Stimulated activated CD8-positive, alpha-beta memory T cell treated with anti-CD3 and anti-CD28 coated beads, Interleukin-15, amount 100 ng/mL, for 48 hours (primary cell): ENCODE data around the gene TMA7.

ENCODE experiments used
- DNase-seq, 2 donors: peaks; one replicate each; pipeline ENCODE4 v3.0.0-alpha.2; 2020; ENCODE audit warnings: low read depth in 2 of 2

Gene TMA7

GRCh38 chr3:48423241-48423882 lies 16.7 kb upstream of the TMA7 start:
- no peak for DNase-seq

- DNase-seq = no peak
Observed at GRCh38 chr3:48423883-48424695, 16.0 kb upstream of the TMA7 start.

DNA sequence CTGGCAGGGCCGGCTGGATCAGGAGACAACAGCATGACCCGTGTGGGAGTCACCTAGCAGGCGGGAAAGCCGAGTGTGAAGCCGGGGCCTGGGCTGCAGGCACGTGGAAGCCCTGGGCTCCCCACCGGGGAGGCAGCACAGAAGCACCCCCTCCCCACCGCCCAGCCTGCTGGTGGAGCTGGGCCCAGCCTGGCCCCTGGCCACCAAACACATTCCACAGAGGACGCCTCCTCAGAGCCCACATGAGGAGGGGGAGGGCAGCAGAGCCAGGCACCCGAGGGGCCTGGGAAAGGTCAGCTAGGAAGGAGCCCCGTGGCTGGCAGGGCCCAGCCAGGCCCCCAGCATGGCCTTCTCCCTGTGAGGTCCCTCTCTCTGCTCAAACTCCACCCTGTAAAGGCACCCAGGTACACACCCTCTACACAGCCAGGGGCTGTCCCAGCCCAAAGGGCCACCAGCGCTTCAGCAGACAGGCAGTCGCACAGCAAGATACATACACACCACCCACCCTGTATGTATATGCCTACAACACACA lies 14.7 kb upstream of the TMA7 start:
- no peak for DNase-seq

- no peak for DNase-seq
Observed at GRCh38 chr3:48426401-48426909, 13.6 kb upstream of the TMA7 start.

DNA sequence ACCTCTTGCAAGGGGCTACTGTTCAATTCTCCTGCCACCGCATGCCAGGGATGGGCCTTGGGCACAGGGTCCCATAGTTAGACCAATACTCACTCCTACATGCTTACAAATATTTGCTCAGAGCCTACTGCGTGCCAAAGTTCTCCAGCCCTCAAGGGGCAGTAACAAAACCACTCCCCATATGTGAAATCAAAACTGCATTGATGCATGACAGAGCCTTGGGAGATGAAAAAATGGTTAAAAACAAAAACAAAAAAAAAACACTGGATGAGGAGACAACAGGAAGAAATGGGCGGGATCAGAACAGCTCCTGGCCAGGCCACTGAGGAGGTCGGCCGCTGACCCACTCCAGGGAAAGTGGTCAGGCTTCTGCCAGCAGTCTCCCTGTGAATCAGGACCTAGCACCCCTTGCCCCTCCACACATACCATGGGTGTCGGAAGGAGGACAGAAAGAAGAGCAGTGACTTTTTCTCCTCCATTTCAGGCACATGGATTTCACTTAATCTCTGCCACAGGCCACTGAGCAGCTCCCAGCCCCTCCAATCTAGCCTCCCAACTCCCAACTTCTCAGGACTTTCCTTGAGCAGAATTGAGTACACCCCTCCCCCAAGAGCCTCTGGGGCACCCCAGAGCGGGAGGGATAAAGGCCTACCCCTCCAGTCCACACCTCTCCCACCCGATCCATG lies 13.0 kb upstream of the TMA7 start:
- DNase-seq = no peak

DNA sequence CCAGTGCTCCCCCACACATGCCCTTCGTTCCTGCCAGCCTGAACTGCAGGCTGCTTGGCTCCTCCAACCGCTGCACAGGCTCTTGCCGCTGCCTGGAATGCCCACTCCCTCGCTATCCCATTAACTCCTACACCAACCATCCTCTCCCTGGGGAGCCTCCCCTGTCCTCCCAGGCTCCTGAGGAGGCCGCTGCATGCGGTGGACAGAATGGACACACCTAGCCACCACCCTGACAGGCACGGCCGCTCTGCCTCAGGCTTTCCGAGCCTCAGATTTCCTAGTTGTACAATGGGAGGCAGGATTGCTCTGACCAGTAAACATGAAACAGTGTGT lies 12.5 kb upstream of the TMA7 start:
- no peak for DNase-seq

DNA sequence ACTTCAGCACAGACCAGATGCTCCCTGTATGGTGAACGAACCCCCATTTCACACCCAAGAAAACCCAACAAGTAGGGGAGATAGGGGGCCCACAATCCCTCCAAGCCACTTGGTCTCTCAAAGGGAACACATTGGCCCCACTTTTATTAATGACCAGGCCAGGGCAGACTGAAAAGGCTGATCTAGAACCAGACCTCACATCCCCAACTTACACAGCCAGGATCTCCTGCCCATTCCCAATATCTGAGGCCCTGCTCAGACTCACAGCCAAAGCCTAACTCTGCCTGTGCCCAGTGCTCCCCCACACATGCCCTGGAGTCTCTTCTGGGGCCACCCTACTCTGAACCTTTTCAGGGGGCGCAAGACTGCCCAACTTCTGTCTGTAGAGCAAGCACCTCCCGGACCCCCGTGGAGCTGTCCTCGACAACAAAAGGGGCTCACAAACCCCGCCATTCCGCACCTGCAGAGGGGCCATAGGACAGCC lies 11.9 kb upstream of the TMA7 start:
- DNase-seq = no peak

DNA sequence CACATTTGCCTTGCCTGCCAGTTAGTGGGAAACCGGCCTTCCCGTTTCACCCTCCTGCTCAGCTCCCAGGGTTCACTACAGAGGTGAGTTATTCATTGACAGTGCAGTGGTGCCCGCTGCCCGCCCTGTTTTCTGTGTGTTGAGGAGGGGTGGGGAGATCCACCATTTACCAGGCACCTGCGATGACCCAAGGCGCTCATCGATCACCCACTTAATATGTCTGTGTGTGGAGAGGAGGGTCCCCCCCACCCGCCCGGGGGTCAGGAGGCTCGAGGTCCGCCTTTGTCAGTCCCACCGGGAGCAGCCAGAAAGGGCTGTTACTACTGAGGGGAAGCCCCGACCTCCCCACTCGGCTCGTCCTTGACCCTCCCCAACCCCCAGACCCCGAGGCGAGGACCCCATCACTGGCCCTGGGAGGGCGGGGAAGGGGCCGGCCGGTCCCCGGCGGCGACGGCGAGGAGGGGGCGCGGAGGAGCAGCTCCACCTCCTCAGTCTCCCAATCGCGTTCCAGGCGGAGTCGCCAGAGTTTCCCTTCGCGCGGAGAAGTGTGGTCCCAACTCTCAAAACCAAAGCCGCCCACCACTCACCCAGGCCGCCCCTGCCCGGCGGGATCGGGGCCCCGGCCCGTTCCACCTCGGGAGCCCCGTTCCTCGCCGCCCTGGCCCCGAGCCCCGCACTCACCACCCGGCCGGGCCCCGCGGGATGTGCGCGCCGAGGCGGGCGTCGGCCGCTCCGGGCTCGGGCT lies 11.3 kb upstream of the TMA7 start:
- DNase-seq = no peak

DNA sequence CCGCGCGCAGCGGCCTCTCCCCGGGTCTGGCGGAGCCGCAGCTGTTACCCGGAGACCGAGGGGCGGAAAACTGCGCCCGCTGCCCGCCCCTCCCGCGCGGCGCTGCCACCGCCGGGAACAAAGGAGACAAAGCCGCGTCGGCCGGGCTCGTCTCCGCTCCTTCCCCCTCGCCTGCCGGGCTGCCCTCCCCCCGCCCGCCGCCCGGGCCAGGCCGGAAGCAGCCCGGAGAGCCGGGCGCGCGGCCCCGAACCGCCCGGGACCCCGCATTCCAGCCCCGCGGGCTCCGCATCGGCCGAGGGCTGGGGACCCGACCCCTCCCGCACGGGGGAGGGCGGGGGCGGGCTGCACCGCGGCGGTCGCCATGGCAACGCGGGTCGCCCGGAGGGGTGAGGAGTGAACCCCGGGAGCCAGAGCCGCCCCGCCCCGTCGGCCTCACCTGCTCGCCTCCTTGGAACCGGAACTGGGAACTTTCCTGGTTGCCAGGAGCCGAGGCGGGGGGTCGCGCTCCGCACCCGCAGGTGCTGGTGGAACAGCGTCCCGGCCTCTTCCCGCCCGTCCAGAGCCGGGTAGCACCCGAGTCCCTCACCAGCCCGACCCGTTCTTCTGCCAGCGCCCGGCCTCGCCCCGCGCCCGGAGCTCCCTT lies 10.6 kb upstream of the TMA7 start:
- peak; percentile 29 to 47 for DNase-seq

DNA sequence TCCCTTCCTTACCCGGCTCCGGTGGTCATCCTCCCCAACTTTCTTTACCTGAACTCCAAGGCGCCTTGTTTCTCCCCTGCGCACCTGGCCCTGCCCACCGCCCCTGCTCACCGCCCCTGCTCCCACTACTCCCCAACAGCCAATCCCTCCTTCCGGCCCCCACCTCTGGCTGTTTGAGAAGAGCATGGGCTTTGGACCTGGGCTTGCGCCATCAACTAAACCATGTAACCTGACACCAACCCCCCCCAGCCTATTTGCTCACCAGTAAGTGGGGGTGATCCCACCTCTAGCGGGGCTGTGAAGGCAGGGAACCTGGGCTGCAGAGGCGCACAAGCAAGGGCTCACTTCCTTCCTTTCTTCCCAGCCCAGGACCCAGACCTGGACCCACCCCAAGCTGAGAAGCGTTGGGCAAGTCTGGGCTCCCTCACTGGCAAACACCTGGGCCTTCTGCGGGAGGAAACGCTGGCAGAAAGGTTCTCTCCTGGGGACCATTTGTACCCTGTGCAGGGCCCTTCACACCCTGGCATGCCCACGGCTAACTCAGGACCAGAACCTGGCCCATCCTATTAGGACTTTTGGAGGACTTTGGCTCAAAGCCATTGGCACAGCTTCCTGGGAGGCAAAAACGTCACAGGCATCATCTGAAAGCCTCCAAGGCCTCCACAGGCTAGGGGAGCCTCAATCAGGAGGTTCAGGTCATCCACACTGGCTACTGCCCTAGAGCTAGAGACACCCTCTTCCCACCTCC lies 9.9 kb upstream of the TMA7 start, which contains the start of gene PLXNB1:
TSS of gene PLXNB1 (minus strand) at position 127 of the 748 bp plus-strand sequence. CDS start 5,475 bp downstream, outside the sequence.
- no peak for DNase-seq

DNA sequence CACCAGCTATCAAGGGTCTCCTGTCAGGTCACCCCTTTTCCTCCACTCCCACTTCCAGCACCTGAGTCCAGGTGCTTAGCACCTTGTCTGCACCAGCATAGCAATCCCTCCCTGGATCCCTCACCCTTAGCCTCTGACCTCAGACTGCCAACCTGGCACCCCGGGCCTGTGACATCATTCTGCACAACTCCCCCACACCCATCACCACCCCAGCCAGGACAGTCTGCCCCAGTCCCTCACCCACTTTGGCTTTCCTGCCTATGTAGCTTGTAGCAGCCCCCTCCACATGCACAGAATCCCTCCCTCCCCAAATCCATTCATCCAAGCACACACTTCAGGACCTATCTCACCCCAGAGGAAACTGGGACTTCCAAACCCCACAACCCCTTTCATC lies 9.4 kb upstream of the TMA7 start:
- no peak for DNase-seq

GRCh38 chr3:48431224-48432029 lies 8.6 kb upstream of the TMA7 start:
- DNase-seq = no peak

DNA sequence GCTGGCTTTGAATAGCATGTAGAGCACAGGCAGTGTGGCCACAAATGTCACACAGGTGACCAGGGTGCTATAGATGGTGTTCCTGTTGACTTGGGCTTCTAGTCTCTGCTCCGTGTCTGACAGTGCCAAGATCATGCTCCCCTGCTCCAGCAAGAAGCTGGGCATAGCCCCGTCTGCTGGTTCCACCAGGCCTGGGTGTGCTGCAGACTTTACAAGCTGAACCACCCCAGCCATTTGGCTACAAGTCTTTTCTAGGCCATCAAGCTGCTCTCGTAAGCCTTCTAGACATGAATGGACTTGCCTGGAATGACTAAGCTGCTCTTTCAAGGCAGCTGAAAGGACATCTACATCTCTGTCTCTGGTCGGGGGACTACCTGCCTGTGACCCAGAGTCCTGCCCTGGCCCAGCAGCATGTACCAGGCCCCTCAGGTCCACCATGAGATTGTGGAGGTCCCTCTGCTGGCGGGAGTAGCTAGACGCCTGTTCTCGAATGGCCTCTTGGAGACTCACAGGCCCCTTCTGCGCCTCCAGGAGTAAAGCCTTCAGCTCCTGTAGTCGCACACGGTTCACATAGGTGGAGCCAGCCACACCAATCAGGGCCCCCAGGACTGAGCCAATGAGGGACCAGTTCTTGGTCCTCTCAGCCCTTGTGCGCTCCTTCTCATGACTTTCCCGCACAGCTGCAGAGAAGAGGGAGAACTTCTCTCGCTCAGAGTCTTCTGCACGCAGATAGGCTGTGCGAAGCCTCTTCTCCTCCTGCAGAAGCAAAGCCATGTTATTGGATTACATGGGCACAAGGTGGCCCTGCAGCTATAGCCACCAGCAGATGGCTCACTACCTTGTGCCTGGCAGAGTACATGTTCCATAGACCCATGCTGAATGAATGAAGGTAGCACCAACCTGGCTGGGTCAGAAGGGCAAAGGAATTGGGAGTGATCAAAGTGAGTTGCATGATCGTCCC lies 7.4 kb upstream of the TMA7 start:
- DNase-seq = no peak

DNA sequence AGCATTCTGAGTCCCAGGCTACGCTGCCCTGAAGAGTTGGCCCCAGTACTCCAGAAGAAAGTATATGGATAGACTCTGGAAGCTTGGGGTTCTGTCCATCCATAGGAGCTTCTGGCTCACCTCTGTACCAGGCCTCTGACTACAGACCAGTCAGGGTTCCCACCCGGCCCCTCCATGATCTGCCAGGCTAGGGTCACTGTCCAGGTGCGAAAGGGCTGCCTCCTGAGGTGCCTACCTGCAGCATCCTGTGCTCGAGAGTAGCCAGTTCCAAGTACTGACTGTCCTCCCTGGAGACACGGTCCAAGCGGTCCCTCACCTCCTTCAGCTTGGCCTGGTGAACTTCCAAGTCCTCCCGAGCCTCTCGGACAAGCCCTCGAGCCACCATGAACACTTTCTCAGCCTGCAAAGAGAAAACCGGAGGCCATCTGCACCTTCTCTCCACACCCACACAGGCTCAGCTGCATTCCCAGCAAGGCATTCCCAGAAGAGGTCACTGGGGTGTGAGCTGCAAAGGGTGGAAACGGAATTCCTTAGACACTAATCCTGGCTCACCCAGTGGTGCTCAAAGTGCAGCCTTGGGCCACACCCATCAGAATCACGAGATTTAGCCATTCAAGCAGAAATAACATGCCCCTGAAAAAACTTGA lies 6.5 kb upstream of the TMA7 start:
- DNase-seq = no peak

GRCh38 chr3:48434591-48435222 lies 5.3 kb upstream of the TMA7 start:
- no peak for DNase-seq

- no peak for DNase-seq
Observed at GRCh38 chr3:48435223-48435595, 4.8 kb upstream of the TMA7 start.

- peak; percentile 66 to 67 for DNase-seq
Observed at GRCh38 chr3:48435774-48436476, 4.1 kb upstream of the TMA7 start.
